HG02870 (cell line): ENCODE data around the gene SLC35A1.

Experiments used
- ATAC-seq: cut with Tn5 transposase; IDR thresholded peaks from one replicate; pipeline ENCODE4 v1.9.1; 2021; ENCODE audit warnings: mild to moderate bottlenecking, moderate library complexity; ENCODE audit not compliant: unreplicated experiment

The SLC35A1 gene

GRCh38 chr6:87522686-87523085, 49.9 kb downstream of the SLC35A1 start:
- ATAC-seq, result no peak

- no peak for ATAC-seq
These were observed 56.4 kb downstream of the SLC35A1 start for GRCh38 chr6:87529221-87529620.

GRCh38 chr6:87534377-87535047, 61.7 kb downstream of the SLC35A1 start:
- no peak for ATAC-seq

- ATAC-seq, result no peak
These were observed 65.9 kb downstream of the SLC35A1 start for GRCh38 chr6:87538510-87539260.

GRCh38 chr6:87539554-87539953, 66.8 kb downstream of the SLC35A1 start:
- ATAC-seq, result no peak

GRCh38 chr6:87540539-87540938, 67.8 kb downstream of the SLC35A1 start:
- ATAC-seq, result no peak

GRCh38 chr6:87541041-87541440, 68.3 kb downstream of the SLC35A1 start:
- ATAC-seq, result no peak

GRCh38 chr6:87541744-87542143, 69.0 kb downstream of the SLC35A1 start:
- ATAC-seq, result no peak

- ATAC-seq, result no peak
These were observed 71.1 kb downstream of the SLC35A1 start for GRCh38 chr6:87543696-87544473.

- no peak for ATAC-seq
These were observed 71.6 kb downstream of the SLC35A1 start for GRCh38 chr6:87544474-87544735.

- ATAC-seq, result no peak
These were observed 79.0 kb downstream of the SLC35A1 start for GRCh38 chr6:87551799-87552198.

GRCh38 chr6:87553159-87553765, 80.5 kb downstream of the SLC35A1 start:
- ATAC-seq, result no peak

- no peak for ATAC-seq
These were observed 82.7 kb downstream of the SLC35A1 start for GRCh38 chr6:87555506-87555905.

- ATAC-seq, result no peak
These were observed 85.7 kb downstream of the SLC35A1 start for GRCh38 chr6:87558446-87558845.

GRCh38 chr6:87561017-87561416, 88.2 kb downstream of the SLC35A1 start:
- no peak for ATAC-seq
